NCI-H1092 treated with DMSO at 0.1 percent for 48 hours (cell line): ENCODE data around the gene GAK.
"Not testable (repeated sequence)": the region's sequence is repeated elsewhere in the genome, so short reads cannot be mapped to it uniquely, and the experiment has no call there.

Experiments used
- DNase-seq: peaks from one replicate; lab custom pipeline; 2025; lab: John Stamatoyannopoulos, UW

GAK gene

DNA sequence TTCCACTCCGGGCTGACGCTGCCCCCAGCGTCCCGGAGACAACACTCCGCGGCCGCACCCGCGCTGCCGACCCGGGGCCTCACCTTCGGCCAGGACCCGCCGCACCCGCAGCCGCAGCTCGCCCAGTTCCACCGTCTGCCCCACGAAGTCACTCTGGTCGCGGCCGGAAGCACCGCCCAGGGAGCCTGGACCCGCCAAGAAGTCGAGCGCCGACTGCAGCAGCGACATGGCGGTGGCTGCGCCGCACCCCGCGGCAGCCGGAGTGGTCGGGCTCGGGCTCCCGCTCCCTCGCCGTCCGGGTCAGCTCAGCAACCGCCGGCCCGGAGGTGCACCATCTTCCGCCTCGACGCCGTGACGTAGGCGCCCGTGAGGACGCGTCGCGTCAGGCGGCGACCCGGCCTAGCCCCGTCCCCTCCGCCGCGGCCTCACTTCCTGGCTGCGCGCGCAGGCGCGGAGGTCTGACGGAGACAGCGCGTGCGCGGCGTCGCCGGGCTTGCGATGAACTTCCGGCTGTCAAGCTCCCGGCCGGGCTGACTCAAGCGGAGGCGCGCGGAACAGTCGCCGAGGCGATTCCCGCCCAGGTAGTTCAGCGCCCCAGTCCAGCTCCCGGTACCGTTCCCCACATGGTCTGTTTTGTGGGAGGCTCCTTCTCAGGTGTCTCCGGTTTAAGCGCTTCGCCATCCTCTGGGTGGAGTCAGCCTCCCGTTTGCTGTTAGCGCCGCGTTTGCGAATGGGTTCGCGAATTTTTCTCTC, at the start of gene GAK, which contains the start of gene TMEM175:
TSS of gene GAK (minus strand) at position 357 of the 753 bp plus-strand sequence. CDS start at position 228, 129 bp downstream.
TSS of gene TMEM175 (plus strand) at position 501 of the 753 bp plus-strand sequence. CDS start 15,280 bp downstream, outside the sequence.
- peak; percentile 91 for DNase-seq

DNA sequence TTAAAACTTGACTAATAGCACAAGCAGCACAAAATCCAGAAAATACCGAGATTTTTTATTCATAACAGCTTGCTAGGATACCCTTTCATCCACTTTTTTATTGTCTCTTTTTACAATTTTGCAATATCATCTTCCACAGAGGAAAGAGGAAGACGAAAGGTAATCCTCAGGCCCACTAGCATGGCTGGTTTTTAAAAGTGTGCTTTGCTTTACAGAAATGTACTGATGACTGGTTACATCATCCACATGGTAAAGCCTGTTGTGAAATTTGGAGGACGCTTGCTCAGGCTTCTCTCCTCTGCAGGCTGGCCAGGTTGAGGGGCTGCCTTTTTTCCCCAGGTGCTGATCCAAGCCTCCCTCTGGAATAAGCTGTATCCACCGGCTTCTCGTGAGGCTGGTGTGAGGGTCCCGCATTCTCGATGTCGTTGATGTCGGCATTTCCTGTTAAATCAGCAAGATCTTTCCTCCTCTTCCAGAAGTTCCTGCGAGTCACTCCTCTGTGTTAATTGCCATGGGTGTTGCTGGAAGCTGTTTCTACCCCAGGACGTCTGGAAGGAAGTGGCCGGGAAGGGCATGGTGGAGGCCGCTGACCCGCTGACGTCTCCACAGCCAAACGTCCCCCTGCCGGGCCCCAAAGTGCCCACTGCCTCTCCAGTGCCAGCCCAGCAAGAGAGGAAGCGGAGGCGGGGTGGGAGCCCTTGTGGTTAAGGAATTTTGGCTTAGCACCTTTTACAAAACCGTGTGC, 47.0 kb upstream of the GAK start:
- DNase-seq, result no peak

GRCh38 chr4:976016-976415, 43.9 kb upstream of the GAK start:
- not testable (repeated sequence) for DNase-seq

- DNase-seq, result no peak
These were observed 42.6 kb upstream of the GAK start for GRCh38 chr4:974668-975067.

GRCh38 chr4:973431-974397, 41.6 kb upstream of the GAK start, which contains the start of gene DGKQ:
DGKQ (minus strand) TSS chr4:973569; CDS start chr4:973482, 87 bp downstream.
- DNase-seq, result peak; percentile 61

DNA sequence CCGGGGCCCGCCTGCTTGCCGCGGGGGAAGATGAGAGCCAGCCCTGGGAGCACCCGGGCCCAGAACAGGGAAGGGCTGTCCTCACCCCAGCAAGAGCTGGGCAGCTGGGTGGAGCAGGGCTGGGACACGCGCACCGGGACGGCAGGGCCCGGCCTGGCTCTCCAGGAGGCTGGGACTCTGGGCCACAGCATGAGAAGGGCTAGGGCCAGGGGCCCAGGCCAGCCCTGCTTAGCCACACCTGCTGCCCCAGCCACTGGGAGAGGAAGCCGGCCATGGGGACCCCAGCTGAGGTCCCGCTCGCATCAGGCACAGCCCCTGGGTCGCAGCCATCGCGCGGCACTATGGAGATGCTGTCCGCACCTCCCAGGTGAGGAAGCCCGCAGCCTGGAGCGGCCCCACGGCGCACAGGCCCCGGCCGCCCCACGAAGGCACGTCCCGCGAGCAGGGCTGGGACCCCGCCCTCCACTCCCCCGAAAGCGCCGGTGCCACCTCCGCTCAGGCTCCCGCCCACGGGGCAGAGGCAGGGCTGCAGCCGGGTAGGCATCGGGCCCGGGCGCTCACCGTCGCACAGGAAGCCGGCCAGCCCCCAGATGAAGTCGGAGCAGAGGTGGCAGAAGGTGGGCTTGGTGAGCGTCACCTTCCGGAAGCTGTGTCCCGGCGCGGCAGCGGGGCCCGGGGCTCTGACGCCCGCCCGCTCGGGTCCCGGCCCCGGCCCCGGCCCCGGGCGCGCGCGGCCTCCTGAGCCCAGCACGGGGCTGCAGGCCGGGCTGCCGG, 40.7 kb upstream of the GAK start:
- no peak for DNase-seq

GRCh38 chr4:971666-972500, 39.8 kb upstream of the GAK start:
- DNase-seq, result no peak

DNA sequence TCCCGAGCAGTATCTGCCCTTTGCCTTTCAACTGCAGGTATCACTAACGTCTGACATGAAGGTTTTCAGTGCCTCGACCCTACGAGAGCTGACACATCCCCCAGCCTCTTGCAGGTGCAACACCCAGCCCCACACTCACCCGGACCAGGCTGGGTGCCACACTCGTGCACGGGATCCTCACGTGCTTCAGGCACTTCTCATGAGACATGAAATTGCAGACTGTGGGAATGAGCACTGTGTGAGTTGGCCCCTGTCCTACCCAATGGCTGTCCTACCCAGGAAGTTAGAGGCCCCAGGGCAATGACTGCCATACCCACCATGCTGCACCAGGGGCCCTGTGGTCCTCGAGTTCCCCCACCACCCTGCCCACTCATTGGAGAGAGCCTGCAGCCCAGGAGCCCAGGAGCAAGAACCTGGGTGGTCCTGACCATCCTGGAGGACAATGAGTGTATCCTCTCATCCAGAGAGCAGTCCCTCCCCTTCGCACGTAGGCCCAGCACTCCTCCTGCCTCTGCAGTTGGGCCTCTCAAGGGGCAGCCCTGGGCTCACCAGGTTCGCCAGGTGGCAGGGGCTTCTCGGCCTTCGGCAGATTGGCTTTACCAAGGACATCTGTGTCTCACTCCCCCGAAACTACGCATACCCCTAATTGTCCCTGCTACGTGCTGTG, 38.9 kb upstream of the GAK start:
- no peak for DNase-seq

DNA sequence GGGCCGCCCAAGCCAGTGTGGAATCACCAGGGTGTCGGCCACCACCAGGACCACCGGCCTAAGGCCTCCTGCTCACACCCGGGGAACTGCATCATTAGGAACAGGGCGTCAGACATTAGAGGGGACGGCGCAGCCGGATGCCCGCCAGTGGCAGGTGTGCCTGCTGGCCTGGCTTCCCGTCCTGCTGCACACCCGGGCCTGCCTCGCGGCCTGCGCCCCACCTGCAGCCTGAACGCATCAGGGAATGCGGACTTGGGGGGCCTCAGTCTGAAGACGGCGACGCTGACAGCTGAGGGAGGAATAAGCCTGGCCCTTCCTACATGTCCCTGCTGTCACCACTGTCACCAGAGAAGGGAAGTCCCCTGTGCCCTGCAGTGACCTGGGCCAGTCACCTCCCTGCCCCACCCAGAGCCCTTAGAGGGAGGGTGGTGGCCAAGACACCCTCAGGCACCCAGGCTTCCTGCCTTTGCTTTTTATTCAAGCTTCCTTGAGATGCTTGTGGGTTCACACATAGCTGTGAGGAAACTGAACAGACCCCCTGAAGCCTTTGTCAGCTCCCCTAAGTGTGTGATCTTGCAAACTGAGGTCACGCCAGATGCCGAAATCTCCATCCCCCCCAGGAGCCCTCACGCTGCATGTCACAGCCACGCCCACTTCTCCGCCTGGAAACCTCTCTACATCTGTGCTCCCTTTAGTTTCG, 38.1 kb upstream of the GAK start:
- no peak for DNase-seq

DNA sequence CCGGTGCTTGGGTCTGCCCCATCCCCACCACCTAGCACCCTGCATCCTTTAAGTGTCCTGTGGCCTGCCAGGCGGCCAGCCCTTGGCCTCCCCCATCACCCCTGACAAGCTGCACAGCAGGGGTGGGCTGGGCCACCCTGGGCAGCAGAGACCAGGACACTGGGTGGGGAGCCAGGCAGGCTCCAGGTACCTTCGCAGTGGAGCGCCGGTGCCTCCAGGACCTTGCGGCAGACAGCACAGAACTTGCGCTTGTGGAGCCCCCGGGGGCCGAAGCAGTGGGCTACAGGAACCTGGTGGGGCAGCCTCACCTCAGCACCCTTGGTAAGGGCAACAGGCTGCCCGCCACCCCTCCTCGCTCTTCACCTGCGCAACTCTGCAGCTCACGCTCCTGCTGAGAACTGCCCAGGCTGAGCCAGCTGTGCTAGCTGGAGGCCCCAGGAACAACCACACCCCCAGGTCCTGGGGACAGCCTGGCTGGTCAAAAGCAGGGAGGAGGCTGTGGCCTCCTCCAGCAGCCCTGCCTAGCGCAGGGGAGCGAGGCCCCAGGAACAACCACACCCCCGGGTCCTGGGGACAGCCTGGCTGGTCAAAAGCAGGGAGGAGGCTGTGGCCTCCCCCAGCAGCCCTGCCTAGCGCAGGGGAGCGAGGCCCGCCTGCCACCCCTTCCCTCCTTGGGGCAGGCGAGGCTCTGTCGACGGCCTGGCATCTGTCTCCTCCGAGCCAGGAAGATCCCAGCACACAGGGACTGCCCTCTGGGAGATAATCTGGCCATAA, 36.7 kb upstream of the GAK start:
- DNase-seq, result no peak

DNA sequence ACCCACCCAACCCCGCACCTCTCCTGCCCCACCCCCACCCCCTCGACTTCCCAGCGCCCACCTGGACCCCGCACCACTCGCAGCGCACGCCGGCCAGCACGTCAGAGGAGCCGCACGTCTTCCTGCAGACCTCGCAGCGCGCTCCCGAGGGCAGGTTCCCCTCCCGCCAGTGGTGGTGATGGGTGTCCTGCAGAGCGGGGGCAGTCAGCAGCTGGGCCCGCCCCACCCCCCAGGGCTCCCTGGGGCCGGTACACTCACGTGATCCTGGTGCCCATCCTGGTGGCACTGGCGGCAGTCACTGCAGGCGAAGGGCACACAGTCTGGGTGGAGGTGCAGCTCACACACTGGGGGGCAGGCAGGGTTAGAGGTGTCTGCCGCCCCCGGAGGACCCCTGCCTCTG, 36.1 kb upstream of the GAK start:
- no peak for DNase-seq

DNA sequence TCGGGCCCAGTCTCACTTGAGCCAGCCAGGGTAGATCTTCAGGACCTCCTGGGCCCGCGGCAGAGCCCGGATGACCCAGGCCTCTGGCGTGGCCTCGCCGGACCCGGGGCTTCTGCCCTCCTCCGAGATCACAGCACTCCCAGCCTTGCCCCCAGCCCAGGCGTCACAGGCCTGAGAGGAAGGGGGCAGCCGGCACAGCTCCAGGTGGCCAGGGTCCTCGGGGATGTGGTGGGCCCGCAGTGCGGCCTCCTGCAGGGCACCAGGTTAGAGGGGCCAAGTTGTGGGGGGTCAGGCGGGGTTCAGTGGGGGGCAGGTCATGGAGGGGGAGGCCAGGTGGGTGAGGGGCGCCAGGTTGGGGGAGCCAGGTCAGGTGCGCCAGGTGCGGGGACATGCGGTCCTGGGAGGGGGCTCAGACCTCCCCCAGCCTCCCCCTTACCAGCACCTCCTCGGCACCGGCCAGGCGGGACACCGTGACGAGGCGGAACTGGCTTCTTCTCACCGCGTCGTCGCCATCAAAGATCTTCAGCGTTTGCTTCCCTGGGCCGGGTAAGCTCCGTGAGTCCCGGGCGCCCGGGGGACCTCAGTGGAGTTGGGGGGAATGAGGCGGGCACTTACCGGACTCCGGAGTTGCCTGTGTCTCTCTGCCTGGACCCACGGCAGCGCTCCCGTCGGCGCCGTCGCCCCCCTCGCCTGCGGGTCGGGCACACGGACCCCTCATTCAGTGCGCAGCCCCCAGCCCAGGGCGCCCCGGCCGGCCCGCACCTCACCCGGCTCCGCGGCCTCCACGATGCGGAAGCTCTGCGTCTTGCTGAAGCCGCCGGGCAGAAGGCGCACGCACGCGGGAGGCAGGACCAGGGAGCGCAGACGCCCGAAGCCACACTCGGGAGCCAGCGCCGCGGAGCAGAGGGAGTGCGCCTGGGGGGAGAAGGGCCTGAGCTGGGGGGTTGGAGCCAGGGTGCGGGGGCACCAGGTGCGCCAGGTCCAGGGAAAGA, 35.3 kb upstream of the GAK start:
- DNase-seq, result no peak

DNA sequence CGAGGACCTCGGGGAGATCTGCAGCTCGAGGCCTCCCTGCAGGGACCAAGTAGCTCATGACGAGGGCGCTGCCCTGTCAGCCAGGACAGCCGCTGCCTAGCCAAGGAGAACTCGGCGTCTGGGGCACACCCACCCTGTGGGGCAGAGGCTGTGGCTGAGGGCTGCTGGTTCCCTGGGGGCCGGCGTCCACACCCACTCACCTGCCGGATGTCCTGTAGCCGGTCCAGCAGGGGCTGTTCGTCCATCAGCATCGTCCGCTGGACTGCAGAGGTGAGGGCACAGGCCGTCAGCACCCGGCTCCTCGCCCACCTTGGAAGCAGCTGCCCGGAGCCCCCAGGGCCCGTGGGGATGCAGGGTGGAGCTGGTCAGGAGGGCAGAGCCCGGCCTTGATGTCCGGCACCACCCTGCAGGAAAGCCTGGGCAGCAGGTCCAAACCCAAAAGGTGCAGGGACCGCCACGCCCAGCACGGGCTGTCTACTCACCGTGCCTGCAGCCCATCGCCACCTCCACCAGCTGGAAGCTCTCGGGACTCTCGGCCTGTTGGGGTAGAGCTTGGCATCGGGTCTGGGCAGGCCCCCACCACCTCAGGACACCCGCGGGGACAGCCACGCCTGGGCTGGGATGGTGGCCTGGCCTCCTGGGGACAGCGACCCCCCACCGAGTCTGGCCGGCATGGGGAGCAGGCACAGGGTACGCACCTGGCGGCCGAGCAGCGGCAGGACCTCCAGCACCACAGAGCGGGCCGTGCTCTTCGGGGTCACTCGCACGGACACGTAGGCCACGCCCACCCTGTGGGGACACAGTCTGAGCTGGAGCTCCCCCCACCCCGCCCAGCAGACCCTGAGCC, 34.4 kb upstream of the GAK start:
- no peak for DNase-seq

- no peak for DNase-seq
These were observed 33.6 kb upstream of the GAK start for GRCh38 chr4:965766-966134.

DNA sequence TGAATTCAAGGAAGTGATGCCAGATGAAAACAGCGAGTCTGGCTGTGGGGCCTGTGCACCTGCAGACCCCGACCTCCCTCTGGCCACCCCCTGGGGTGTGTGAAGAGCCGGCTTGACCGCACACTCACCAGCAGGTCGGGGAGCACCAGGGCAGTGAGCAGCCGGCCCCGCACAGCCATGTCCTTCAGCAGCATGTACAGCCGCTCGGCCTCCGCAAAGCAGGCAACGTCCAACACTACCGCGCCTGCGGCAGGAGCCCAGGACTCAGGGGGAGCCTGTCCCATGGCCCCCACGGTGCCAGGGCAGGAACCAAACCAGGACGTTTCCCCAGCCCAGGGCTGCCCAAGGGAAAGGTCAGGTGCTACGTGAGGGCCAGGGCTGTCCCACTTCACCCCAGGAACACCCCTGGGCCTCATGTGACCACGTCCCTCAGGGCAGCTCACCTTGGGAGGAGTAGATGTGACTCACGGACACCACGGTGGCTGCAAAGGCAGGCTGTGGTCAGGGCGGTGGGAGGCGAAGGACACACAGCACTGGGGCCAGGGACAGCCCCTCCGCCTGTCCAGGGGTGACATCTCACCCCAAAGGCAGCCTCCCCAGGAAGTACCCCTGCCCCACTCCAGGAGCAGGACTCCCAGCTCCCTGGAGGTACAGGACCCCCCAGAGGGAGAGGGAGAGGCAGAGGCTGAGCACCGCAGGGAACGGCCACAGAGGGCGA, 33.1 kb upstream of the GAK start:
- DNase-seq, result no peak
